A549 (cell line): ENCODE results near the gene SBNO1. TPM values are rescaled to one million over a fixed set of nuclear protein-coding genes. Genes with fewer than 3 reads are reported as not detected.

Source experiments
- ATAC-seq, 2 experiments: fragments of 200-7000 bp in 1 of 2; fragments of >200 bp in 1 of 2; cut with Nextera tagmentation in 1 of 2; cut with Tn5 transposase in 1 of 2; 3 replicates each; pipeline versions ENCODE4 v1.8.0 to v1.9.1; 2018 to 2020; ENCODE audit warnings: mild to moderate bottlenecking in 1 of 2, moderate library complexity in 1 of 2
- CTCF ChIA-PET: fragments of 300-600 bp; sonication (Branson Sonifier 250); formaldehyde crosslinking; extraction: SDS; loops from one replicate; lab custom pipeline; 2021; ENCODE audit warnings: antibody characterized with exemption, inconsistent platforms; lab: Yijun Ruan, JAX
- POLR2A ChIA-PET: fragments of 350-600 bp; formaldehyde crosslinking; extraction: SDS; loops from one replicate; lab custom pipeline; 2021; ENCODE audit warnings: antibody characterized with exemption, inconsistent platforms; lab: Yijun Ruan, JAX
- DNase-seq, 2 experiments: peaks; one replicate each; pipeline versions ENCODE4 v3.0.0 to v3.0.0-alpha.2; 2011 to 2016; ENCODE audit warnings: low read depth in 1 of 2, low spot score in 1 of 2
- FAIRE-seq: peaks from 2 replicates; lab custom pipeline; 2011; peaks lifted over from hg19 to GRCh38; lab: Jason Lieb, UNC
- H3K27ac ChIP-seq, 2 experiments: fragments of >200 bp; sonication (Bioruptor Twin); formaldehyde crosslinking; 3 replicates each; pipeline ENCODE4 v1.5.1; 2016 to 2017
- H3K4me1 ChIP-seq: fragments of >200 bp; sonication (Bioruptor Twin); formaldehyde crosslinking; 3 replicates; pipeline ENCODE4 v1.6.1; 2016
- H3K4me2 ChIP-seq: fragments of >200 bp; sonication (Bioruptor Twin); formaldehyde crosslinking; 3 replicates; pipeline ENCODE4 v1.6.1; 2016
- H3K4me3 ChIP-seq: fragments of >200 bp; sonication (Bioruptor Twin); formaldehyde crosslinking; 3 replicates; pipeline ENCODE4 v1.5.1; 2016
- H3K9me3 ChIP-seq: fragments of >200 bp; sonication (Bioruptor Twin); formaldehyde crosslinking; 3 replicates; pipeline ENCODE4 v1.6.1; 2016
- BHLHE40 ChIP-seq: IDR thresholded peaks from 2 replicates; pipeline ENCODE4 v1.6.1; 2012; ENCODE audit warnings: low read depth, low read length, inconsistent platforms
- CEBPB ChIP-seq, 2 experiments: fragments of >200 bp in 1 of 2; sonication (Bioruptor Twin) in 1 of 2; formaldehyde crosslinking in 1 of 2; IDR thresholded peaks; 2 replicates each; pipeline ENCODE4 v1.6.1; 2012 to 2016
- EHF ChIP-seq: fragments of 250-450 bp; sonication (Bioruptor Pico); IDR thresholded peaks from 2 replicates; pipeline ENCODE4 v1.5.0; 2020; ENCODE audit warnings: mild to moderate bottlenecking
- EP300 ChIP-seq, 2 experiments: fragments of >200 bp; sonication (Bioruptor Twin); formaldehyde crosslinking; IDR thresholded peaks; 2 replicates in 1 of 2; 3 replicates in 1 of 2; pipeline ENCODE4 v1.6.1; 2016 to 2017
- FOSL2 ChIP-seq, 2 experiments: fragments of 450-650 bp in 1 of 2; fragments of >200 bp in 1 of 2; sonication (Bioruptor Twin) in 1 of 2; formaldehyde crosslinking; IDR thresholded peaks; 2 replicates each; pipeline versions ENCODE4 v1.5.0 to v1.6.1; 2016 to 2020; ENCODE audit warnings: mild to moderate bottlenecking in 1 of 2, moderate library complexity in 1 of 2
- FOXS1 ChIP-seq: fragments of 250-450 bp; sonication (Bioruptor Pico); IDR thresholded peaks from 2 replicates; pipeline ENCODE4 v1.5.0; 2020; ENCODE audit warnings: mild to moderate bottlenecking, moderate library complexity
- HEYL ChIP-seq: fragments of 250-450 bp; sonication (Bioruptor Pico); IDR thresholded peaks from 2 replicates; pipeline ENCODE4 v1.8.0; 2021; ENCODE audit warnings: mild to moderate bottlenecking, moderate library complexity
- HOXA7 ChIP-seq: fragments of 250-450 bp; sonication (Bioruptor Pico); IDR thresholded peaks from 2 replicates; pipeline ENCODE4 v1.5.0; 2020; ENCODE audit warnings: mild to moderate bottlenecking, moderate library complexity
- HOXB5 ChIP-seq: fragments of 250-450 bp; sonication (Bioruptor Pico); IDR thresholded peaks from 2 replicates; pipeline ENCODE4 v1.5.0; 2020; ENCODE audit warnings: mild to moderate bottlenecking, moderate library complexity
- JUN ChIP-seq, 2 experiments: fragments of >200 bp; sonication (Bioruptor Twin); formaldehyde crosslinking; IDR thresholded peaks; 2 replicates in 1 of 2; 3 replicates in 1 of 2; pipeline ENCODE4 v1.6.1; 2016 to 2017
- MAX ChIP-seq: IDR thresholded peaks from 2 replicates; pipeline ENCODE4 v1.6.1; 2012
- MAZ ChIP-seq: fragments of 150-350 bp; IDR thresholded peaks from 2 replicates; pipeline ENCODE4 v1.6.1; 2014; ENCODE audit warnings: antibody characterized with exemption, low read depth, low read length, borderline replicate concordance
- MYC ChIP-seq: IDR thresholded peaks from 2 replicates; pipeline ENCODE4 v1.6.1; 2012; ENCODE audit warnings: mild to moderate bottlenecking, inconsistent platforms, low read length, improper control_type of control experiment, borderline replicate concordance
- NPAS2 ChIP-seq: fragments of 250-450 bp; sonication (Bioruptor Pico); IDR thresholded peaks from 2 replicates; pipeline ENCODE4 v1.8.0; 2022; ENCODE audit warnings: mild to moderate bottlenecking, moderate library complexity, borderline replicate concordance
- NR3C1 ChIP-seq: fragments of >200 bp; sonication (Bioruptor Twin); formaldehyde crosslinking; IDR thresholded peaks from 3 replicates; pipeline ENCODE4 v1.6.1; 2017
- PBX3 ChIP-seq: IDR thresholded peaks from 2 replicates; pipeline ENCODE4 v1.6.1; 2012
- ZNF302 ChIP-seq: fragments of 250-450 bp; sonication (Bioruptor Pico); IDR thresholded peaks from 2 replicates; pipeline ENCODE4 v1.9.0; 2021; ENCODE audit warnings: inconsistent platforms, mild to moderate bottlenecking, moderate library complexity
- WGBS: methylation state at CpG from one replicate; pipeline ENCODE4 v1.1.6; 2017; ENCODE audit errors: missing lambda C conversion rate; 5-methylcytosine and 5-hydroxymethylcytosine counted together
- polyA plus RNA-seq, 4 experiments: library from polyadenylated mRNA; depleted of rRNA in 3 of 4; stranded (reverse); fragments of >200 nt; fragmentation: RNase III in 1 of 4; extraction: RNeasy Plus Mini Kit Qiagen cat#74134 plus additional on column Dnase treatment in 1 of 4; gene quantifications; 2 replicates in 3 of 4; 3 replicates in 1 of 4; pipeline ENCODE4 v1.2.3, GENCODE V29; 2011 to 2017
- TF ChIP-seq, protein P1 (sequence below): fragments of 450-650 bp; IDR thresholded peaks from 2 replicates; pipeline ENCODE4 v1.6.1; 2014; ENCODE audit warnings: antibody characterized with exemption

SBNO1 gene
- polyA plus RNA-seq, 2 of the 4 experiments (the other 2 are of a cell fraction) = 25.9 to 35.7 TPM

DNA sequence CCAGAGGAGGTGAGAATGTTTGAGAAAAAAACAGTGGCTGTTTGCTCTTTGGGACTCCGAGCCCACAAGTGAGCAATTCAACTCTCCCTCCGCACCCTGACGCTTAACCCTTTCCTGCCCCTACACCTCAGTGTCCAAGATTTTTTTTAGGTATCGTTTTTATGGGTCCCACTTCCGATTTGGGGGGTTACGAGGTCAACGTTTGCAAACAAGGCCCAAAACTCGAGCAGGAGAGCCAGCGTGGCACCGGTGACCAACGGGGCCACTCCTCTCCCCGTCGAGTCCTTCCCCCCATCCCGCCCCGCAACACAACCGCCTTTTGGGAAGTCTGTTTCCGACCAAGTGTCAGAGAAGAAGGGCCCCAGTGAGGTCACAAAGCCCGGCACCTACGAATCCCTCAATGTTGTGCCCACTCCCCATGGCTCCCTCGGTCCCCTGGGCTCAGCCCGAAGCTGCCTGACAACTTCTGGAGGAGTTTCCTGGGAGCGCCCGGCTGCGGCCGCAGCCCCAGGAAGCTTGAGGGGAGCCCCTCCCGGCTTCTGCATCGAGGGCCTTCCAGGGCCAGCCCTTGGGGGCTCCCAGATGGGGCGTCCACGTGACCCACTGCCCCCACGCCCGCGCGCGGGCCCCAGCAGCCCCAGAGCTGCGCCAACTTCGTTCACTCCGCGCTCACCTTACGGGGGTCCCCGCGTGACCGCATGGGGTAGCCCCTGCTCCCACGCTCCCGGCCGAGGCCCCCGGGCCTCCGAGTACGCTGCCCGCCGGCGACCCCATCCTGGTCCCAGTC is 94.2 kb downstream of the SBNO1 start:
- Histone ChIP-seq H3K4me2 (peak overlapping the region; percentile 90), H3K9me3 (no peaks in the 10 kb centered on the region), H3K27ac (peak overlapping the region; percentile 96 to 100), H3K4me3 (peak overlapping the region; percentile 94), H3K4me1 (peaks cover 16% of the 10 kb centered on the region)
- WGBS = 3% methylated on average over 36 of the region's 51 CpGs
- peak in 1 of 2 experiments; percentile 29; a peak in 3 of 6 replicates for ATAC-seq
- ChIA-PET CTCF (interaction anchor here (0.5 to 1.5 kb wide), 8 partner anchors 15 to 1497 kb away, joined by 3 to 11 read pairs (median 3); partner anchors contain the start of gene DDX55), POLR2A (interaction anchor here (0.5 kb wide), 1 partner anchor 466 kb away, joined by 3 read pairs; no protein-coding TSS in a partner anchor)
- no peak for FAIRE-seq
- TF ChIP-seq, protein P1, sequence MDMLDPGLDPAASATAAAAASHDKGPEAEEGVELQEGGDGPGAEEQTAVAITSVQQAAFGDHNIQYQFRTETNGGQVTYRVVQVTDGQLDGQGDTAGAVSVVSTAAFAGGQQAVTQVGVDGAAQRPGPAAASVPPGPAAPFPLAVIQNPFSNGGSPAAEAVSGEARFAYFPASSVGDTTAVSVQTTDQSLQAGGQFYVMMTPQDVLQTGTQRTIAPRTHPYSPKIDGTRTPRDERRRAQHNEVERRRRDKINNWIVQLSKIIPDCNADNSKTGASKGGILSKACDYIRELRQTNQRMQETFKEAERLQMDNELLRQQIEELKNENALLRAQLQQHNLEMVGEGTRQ = peak; percentile 43
- TF ChIP-seq FOXS1 = no peak
- TF ChIP-seq MAX = peak; percentile 36; the same call in 1 of the 2 replicates
- no peak for TF ChIP-seq BHLHE40
- no peak for TF ChIP-seq PBX3
- no peak for DNase-seq

- Histone ChIP-seq H3K4me3 (peak overlapping the region; percentile 94), H3K4me1 (peaks cover 16% of the 10 kb centered on the region), H3K9me3 (no peaks in the 10 kb centered on the region), H3K4me2 (peak overlapping the region; percentile 90), H3K27ac (peak overlapping the region; percentile 96 to 100)
- no peak for DNase-seq
- peak in 1 of 2 experiments; percentile 40; a peak in 3 of 6 replicates for ATAC-seq
- CTCF ChIA-PET = interaction anchor here (0.9 to 1.5 kb wide), 3 partner anchors 96 to 1498 kb away, joined by 3 to 11 read pairs (median 3); partner anchors contain the start of gene DDX55
- 48% methylated on average over 7 of the region's 7 CpGs for WGBS
- FAIRE-seq = no peak
- TF ChIP-seq HOXA7 (CRISPR knock-in tag) (no peak), MAZ (no peak), NPAS2 (CRISPR knock-in tag) (no peak), HEYL (no peak), BHLHE40 (no peak)
- POLR2A ChIA-PET = interaction anchor here (0.5 kb wide), 1 partner anchor 465 kb away, joined by 3 read pairs; no protein-coding TSS in a partner anchor
Observed at GRCh38 chr12:123269896-123270213, 94.8 kb downstream of the SBNO1 start.

GRCh38 chr12:123269395-123269892 is 95.2 kb downstream of the SBNO1 start:
- Histone ChIP-seq H3K9me3 (no peaks in the 10 kb centered on the region), H3K27ac (peak overlapping the region; percentile 96 to 100; a peak in 5 of 6 replicates), H3K4me3 (peak overlapping the region; percentile 94; the same call in 1 of the 3 replicates), H3K4me2 (peak overlapping the region; percentile 90), H3K4me1 (peaks cover 16% of the 10 kb centered on the region)
- ChIA-PET CTCF (interaction anchor here (0.9 to 1.5 kb wide), 2 partner anchors 96 to 1498 kb away, joined by 3 to 11 read pairs; no protein-coding TSS in a partner anchor), POLR2A (interaction anchor here (0.5 kb wide), 1 partner anchor 465 kb away, joined by 3 read pairs; no protein-coding TSS in a partner anchor)
- TF ChIP-seq JUN (IDR thresholded peaks at IDR 0.05) (no peak), EHF (CRISPR knock-in tag) (no peak), CEBPB (IDR thresholded peaks at IDR 0.05) (no peak), MYC (no peak), EP300 (IDR thresholded peaks at IDR 0.05) (no peak), NR3C1 (no peak), HEYL (no peak), ZNF302 (CRISPR knock-in tag) (no peak), HOXB5 (CRISPR knock-in tag) (no peak), FOSL2 (IDR thresholded peaks at IDR 0.05) (no peak), FOSL2 (CRISPR knock-in tag; IDR thresholded peaks at IDR 0.05) (no peak)
- DNase-seq (no peak), FAIRE-seq (no peak), ATAC-seq (no peak; a peak in 1 of 6 replicates)
- 89% methylated on average over 17 of the region's 32 CpGs for WGBS
